HL-60/S4 treated with phorbol 12-myristate 13-acetate at 8.2 ng/mL for 4 days and 3 days (cell line): ENCODE measurements around the gene GAB2.

Source experiments
- in situ Hi-C: fragments of 300-500 bp; cut with MboI; formaldehyde crosslinking; loops from 2 replicates; pipeline ENCODE4 v1.15.0; 2022; ENCODE audit warnings: low sequenced_read_pairs

The GAB2 gene

GRCh38 chr11:78347956-78348355 lies 69.7 kb downstream of the GAB2 start:
- in situ Hi-C loops = no loop called here

- in situ Hi-C loops = no loop called here
Observed at GRCh38 chr11:78346799-78347198, 70.8 kb downstream of the GAB2 start.

- in situ Hi-C loops = no loop called here
Observed at GRCh38 chr11:78345450-78345849, 72.2 kb downstream of the GAB2 start.

GRCh38 chr11:78344676-78345075 lies 72.9 kb downstream of the GAB2 start:
- in situ Hi-C loops = no loop called here

- in situ Hi-C loops = no loop called here
Observed at GRCh38 chr11:78344094-78344493, 73.5 kb downstream of the GAB2 start.

GRCh38 chr11:78343303-78343702 lies 74.3 kb downstream of the GAB2 start:
- in situ Hi-C loops = no loop called here

- in situ Hi-C loops = no loop called here
Observed at GRCh38 chr11:78341841-78342240, 75.8 kb downstream of the GAB2 start.

- in situ Hi-C loops = no loop called here
Observed at GRCh38 chr11:78340530-78340929, 77.1 kb downstream of the GAB2 start.

GRCh38 chr11:78339945-78340344 lies 77.7 kb downstream of the GAB2 start:
- in situ Hi-C loops = no loop called here

GRCh38 chr11:78339483-78339882 lies 78.1 kb downstream of the GAB2 start:
- in situ Hi-C loops = no loop called here

GRCh38 chr11:78338702-78339101 lies 78.9 kb downstream of the GAB2 start:
- in situ Hi-C loops = no loop called here

- in situ Hi-C loops = no loop called here
Observed at GRCh38 chr11:78338138-78338537, 79.5 kb downstream of the GAB2 start.

GRCh38 chr11:78337554-78337924 lies 80.1 kb downstream of the GAB2 start:
- in situ Hi-C loops = no loop called here

GRCh38 chr11:78336877-78337553 lies 80.6 kb downstream of the GAB2 start:
- in situ Hi-C loops = no loop called here

- in situ Hi-C loops = no loop called here
Observed at GRCh38 chr11:78334109-78334508, 83.5 kb downstream of the GAB2 start.

GRCh38 chr11:78332872-78333271 lies 84.7 kb downstream of the GAB2 start:
- in situ Hi-C loops = no loop called here

- in situ Hi-C loops = no loop called here
Observed at GRCh38 chr11:78332174-78332866, 85.3 kb downstream of the GAB2 start.

- in situ Hi-C loops = no loop called here
Observed at GRCh38 chr11:78331711-78332110, 85.9 kb downstream of the GAB2 start.

GRCh38 chr11:78330361-78330760 lies 87.3 kb downstream of the GAB2 start:
- in situ Hi-C loops = no loop called here

- in situ Hi-C loops = no loop called here
Observed at GRCh38 chr11:78327945-78328344, 89.7 kb downstream of the GAB2 start.

- in situ Hi-C loops = no loop called here
Observed at GRCh38 chr11:78325274-78325781, 92.3 kb downstream of the GAB2 start.

GRCh38 chr11:78323363-78323762 lies 94.3 kb downstream of the GAB2 start:
- in situ Hi-C loops = no loop called here
